ENCODE data around the gene INTS15. TPM values are rescaled to one million over a fixed set of nuclear protein-coding genes. Genes with fewer than 3 reads are reported as not detected.

INTS15 gene
- total and polyA plus RNA-seq, 2 experiments from 2014 or later: 7.0 to 27.0 TPM

GRCh38 chr7:6652446-6653011 is 62.7 kb downstream of the INTS15 start:
- H3K79me2 ChIP-seq (replicated peaks; ENCODE audit: insufficient read depth): no peaks in the 10 kb centered on the region
- no peaks in the 10 kb centered on the region for H3K4me1 ChIP-seq (ENCODE audit: insufficient read depth)
- Mint-ChIP-seq H3K9me3 (no peaks in the 10 kb centered on the region), H3K27me3 (ENCODE audit: insufficient read depth, low read depth, poor library complexity) (peaks cover 3% of the 10 kb centered on the region), H3K36me3 (ENCODE audit: low read depth) (peaks cover 27% of the 10 kb centered on the region), H3K4me1 (no peaks in the 10 kb centered on the region), H3K4me3 (no peak overlapping the region), H3K27ac (no peak overlapping the region)
- H3K4me3 ChIP-seq: no peak overlapping the region
- H3K36me3 ChIP-seq (ENCODE audit: insufficient read depth): no peaks in the 10 kb centered on the region
- no peak overlapping the region for H3K27ac ChIP-seq (ENCODE audit: low read depth)
- H3K9me2 ChIP-seq (ENCODE audit: insufficient read depth): no peaks in the 10 kb centered on the region
- no peak overlapping the region for H3K4me2 ChIP-seq
- H3K27me3 ChIP-seq (ENCODE audit: insufficient read depth): no peaks in the 10 kb centered on the region
- no peaks in the 10 kb centered on the region for H3F3A ChIP-seq (replicated peaks; ENCODE audit: low read depth)
- H4K20me1 ChIP-seq (replicated peaks; ENCODE audit: insufficient read depth): no peaks in the 10 kb centered on the region; the same call in 1 of the 2 replicates
- no peak for TF ChIP-seq ZNF331 (CRISPR knock-in tag; IDR thresholded peaks at IDR 0.05; ENCODE audit: low read depth)
- no peak for TF ChIP-seq ZNF462 (CRISPR knock-in tag; IDR thresholded peaks at IDR 0.05)
- TF ChIP-seq REST (IDR thresholded peaks at IDR 0.05; ENCODE audit: unreplicated experiment): no peak
- no peak for TF ChIP-seq STAT1 (IDR thresholded peaks at IDR 0.05; ENCODE audit: unreplicated experiment)
- TF ChIP-seq CREB1 (CRISPR knock-in tag; IDR thresholded peaks at IDR 0.05; ENCODE audit: low read depth): no peak
- ATAC-seq (no peak), DNase-seq (ENCODE audit: low spot score) (no peak)
- H2AFZ ChIP-seq: no peak overlapping the region

Data from GM23338 (cell line).